T-helper 9 cell (primary cell): ENCODE measurements around the gene CMTM5.
"Not testable (repeated sequence)": the region's sequence is repeated elsewhere in the genome, so short reads cannot be mapped to it uniquely, and the experiment has no call there.

Source experiments
- DNase-seq: peaks from one replicate; pipeline ENCODE4 v3.0.0-alpha.2; 2020

Gene CMTM5

GRCh38 chr14:23379366-23380196, 2.7 kb downstream of the CMTM5 start:
- peak; percentile 59 for DNase-seq

GRCh38 chr14:23380197-23380914, 3.5 kb downstream of the CMTM5 start:
- no peak for DNase-seq

GRCh38 chr14:23380976-23381375, 4.1 kb downstream of the CMTM5 start:
- no peak for DNase-seq

- DNase-seq, result no peak
Observed at GRCh38 chr14:23381871-23382270, 5.0 kb downstream of the CMTM5 start.

GRCh38 chr14:23382276-23382675, 5.4 kb downstream of the CMTM5 start:
- no peak for DNase-seq

- no peak for DNase-seq
Observed at GRCh38 chr14:23382731-23383440, 6.0 kb downstream of the CMTM5 start.

- DNase-seq, result no peak
Observed at GRCh38 chr14:23384364-23385080, 7.7 kb downstream of the CMTM5 start.

GRCh38 chr14:23385244-23385641, 8.4 kb downstream of the CMTM5 start:
- no peak for DNase-seq

- DNase-seq, result no peak
Observed at GRCh38 chr14:23385642-23386265, 8.9 kb downstream of the CMTM5 start.

- not testable (repeated sequence) for DNase-seq
Observed at GRCh38 chr14:23386266-23386657, 9.4 kb downstream of the CMTM5 start.

GRCh38 chr14:23386999-23387398, 10.2 kb downstream of the CMTM5 start:
- DNase-seq, result no peak

GRCh38 chr14:23387916-23388882, 11.4 kb downstream of the CMTM5 start:
- DNase-seq, result no peak

- DNase-seq, result no peak
Observed at GRCh38 chr14:23388996-23389395, 12.2 kb downstream of the CMTM5 start.

GRCh38 chr14:23389396-23389795, 12.6 kb downstream of the CMTM5 start:
- no peak for DNase-seq

- DNase-seq, result not testable (repeated sequence)
Observed at GRCh38 chr14:23389871-23390270, 13.0 kb downstream of the CMTM5 start.

GRCh38 chr14:23392613-23393012, 15.8 kb downstream of the CMTM5 start:
- DNase-seq, result no peak

- no peak for DNase-seq
Observed at GRCh38 chr14:23396126-23396525, 19.3 kb downstream of the CMTM5 start.

GRCh38 chr14:23396781-23397407, 20.0 kb downstream of the CMTM5 start:
- no peak for DNase-seq

- DNase-seq, result no peak
Observed at GRCh38 chr14:23398348-23398747, 21.5 kb downstream of the CMTM5 start.

GRCh38 chr14:23399136-23399535, 22.3 kb downstream of the CMTM5 start:
- DNase-seq, result no peak

GRCh38 chr14:23399591-23399990, 22.7 kb downstream of the CMTM5 start:
- DNase-seq, result no peak
